K562 (cell line): ENCODE measurements around the gene TTC23L. TPM values are rescaled to one million over a fixed set of nuclear protein-coding genes. Genes with fewer than 3 reads are reported as not detected.

Experiments
- ARID1B ChIP-seq: fragments of 450-650 bp; IDR thresholded peaks from 2 replicates; pipeline ENCODE4 v1.6.1; 2016; ENCODE audit warnings: antibody characterized with exemption, mild to moderate bottlenecking, inconsistent platforms
- C11orf30 ChIP-seq: fragments of 450-650 bp; IDR thresholded peaks from 2 replicates; pipeline ENCODE4 v1.6.1; 2016; ENCODE audit warnings: low read depth, mild to moderate bottlenecking
- RB1 ChIP-seq: fragments of 450-650 bp; IDR thresholded peaks from 2 replicates; pipeline ENCODE4 v1.6.1; 2017; ENCODE audit warnings: low read depth, mild to moderate bottlenecking
- ZNF184 ChIP-seq: sonication (generic); formaldehyde crosslinking; IDR thresholded peaks from 2 replicates; pipeline ENCODE4 v1.5.0; 2020; ENCODE audit warnings: missing genetic modification reagents
- ZNF318 ChIP-seq, 2 experiments: fragments of 450-650 bp; IDR thresholded peaks; 2 replicates each; pipeline ENCODE4 v1.6.1; 2016; ENCODE audit warnings: mild to moderate bottlenecking in 2 of 2, borderline replicate concordance in 1 of 2, low read depth in 1 of 2, moderate library complexity in 1 of 2
- ZNF395 ChIP-seq: fragments of 200-800 bp; sonication (Bioruptor generic); IDR thresholded peaks from 2 replicates; pipeline ENCODE4 v1.6.1; 2017; ENCODE audit warnings: missing genetic modification characterization, missing compliant biosample characterization
- ZNF444 ChIP-seq: fragments of 250-450 bp; sonication (Bioruptor Pico); IDR thresholded peaks from 2 replicates; pipeline ENCODE4 v1.4.0; 2020; ENCODE audit warnings: mild to moderate bottlenecking, moderate library complexity
- polyA plus RNA-seq, 8 experiments: library from polyadenylated mRNA; depleted of rRNA in 4 of 8; stranded (reverse) in 5 of 8; unstranded in 3 of 8; fragments of >200 nt; fragmentation: Nextera tagmentation in 2 of 8; fragmentation: Illumina TruSeq in 1 of 8; extraction: Ambion mirVana in 2 of 8; extraction: Trizol in 1 of 8; gene quantifications; 2 replicates each; pipeline versions ENCODE4 v1.2.1 to v1.2.3, GENCODE V29; 2011 to 2014; ENCODE audit warnings: inconsistent platforms in 1 of 8, missing spikeins in 1 of 8
- total RNA-seq, 7 experiments: library from RNA; depleted of rRNA in 6 of 7; stranded (reverse); fragments of >200 nt in 6 of 7; fragmentation: Illumina TruSeq in 2 of 7; extraction: Trizol in 2 of 7; gene quantifications; 2 replicates each; pipeline versions ENCODE4 v1.2.1 to v1.2.3, GENCODE V29; 2011 to 2021; ENCODE audit warnings: low replicate concordance in 1 of 7
- TF ChIP-seq, protein P1 (sequence below), 2 experiments: IDR thresholded peaks; 2 replicates each; pipeline ENCODE4 v1.6.1; 2011; ENCODE audit warnings: borderline replicate concordance in 1 of 2, control low read depth in 1 of 2, low read depth in 1 of 2, low read length in 1 of 2, mild to moderate bottlenecking in 1 of 2, mixed read lengths in 1 of 2, moderate library complexity in 1 of 2; ENCODE audit not compliant: insufficient read depth in 1 of 2, insufficient read length in 1 of 2, poor library complexity in 1 of 2, severe bottlenecking in 1 of 2; ENCODE audit errors: extremely low read depth in 1 of 2
- TF ChIP-seq, protein P2 (sequence below): sonication (generic); formaldehyde crosslinking; IDR thresholded peaks from 2 replicates; pipeline ENCODE4 v1.8.0; 2022; ENCODE audit warnings: missing genetic modification reagents, mild to moderate bottlenecking, borderline replicate concordance

The TTC23L gene
- total and polyA plus RNA-seq, 9 of the 15 experiments (the other 6 are each of a cell fraction or from before 2014, with no cell fraction given), result 0.03 to 0.32 (median 0.14) TPM; not detected in 2

- no peak for TF ChIP-seq ZNF318 (IDR thresholded peaks at IDR 0.05; ENCODE audit: borderline replicate concordance in 1 of 2, low read depth in 1 of 2)
- TF ChIP-seq RB1, result peak; percentile 52; the same call in 1 of the 2 replicates
- TF ChIP-seq, protein P1, sequence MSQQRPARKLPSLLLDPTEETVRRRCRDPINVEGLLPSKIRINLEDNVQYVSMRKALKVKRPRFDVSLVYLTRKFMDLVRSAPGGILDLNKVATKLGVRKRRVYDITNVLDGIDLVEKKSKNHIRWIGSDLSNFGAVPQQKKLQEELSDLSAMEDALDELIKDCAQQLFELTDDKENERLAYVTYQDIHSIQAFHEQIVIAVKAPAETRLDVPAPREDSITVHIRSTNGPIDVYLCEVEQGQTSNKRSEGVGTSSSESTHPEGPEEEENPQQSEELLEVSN (IDR thresholded peaks at IDR 0.05; ENCODE audit: borderline replicate concordance in 1 of 2, extremely low read depth in 1 of 2, insufficient read depth in 1 of 2, insufficient read length in 1 of 2, low read depth in 1 of 2, low read length in 1 of 2, poor library complexity in 1 of 2, severe bottlenecking in 1 of 2), result peak in 1 of 2 experiments; percentile 55
- TF ChIP-seq, protein P2, sequence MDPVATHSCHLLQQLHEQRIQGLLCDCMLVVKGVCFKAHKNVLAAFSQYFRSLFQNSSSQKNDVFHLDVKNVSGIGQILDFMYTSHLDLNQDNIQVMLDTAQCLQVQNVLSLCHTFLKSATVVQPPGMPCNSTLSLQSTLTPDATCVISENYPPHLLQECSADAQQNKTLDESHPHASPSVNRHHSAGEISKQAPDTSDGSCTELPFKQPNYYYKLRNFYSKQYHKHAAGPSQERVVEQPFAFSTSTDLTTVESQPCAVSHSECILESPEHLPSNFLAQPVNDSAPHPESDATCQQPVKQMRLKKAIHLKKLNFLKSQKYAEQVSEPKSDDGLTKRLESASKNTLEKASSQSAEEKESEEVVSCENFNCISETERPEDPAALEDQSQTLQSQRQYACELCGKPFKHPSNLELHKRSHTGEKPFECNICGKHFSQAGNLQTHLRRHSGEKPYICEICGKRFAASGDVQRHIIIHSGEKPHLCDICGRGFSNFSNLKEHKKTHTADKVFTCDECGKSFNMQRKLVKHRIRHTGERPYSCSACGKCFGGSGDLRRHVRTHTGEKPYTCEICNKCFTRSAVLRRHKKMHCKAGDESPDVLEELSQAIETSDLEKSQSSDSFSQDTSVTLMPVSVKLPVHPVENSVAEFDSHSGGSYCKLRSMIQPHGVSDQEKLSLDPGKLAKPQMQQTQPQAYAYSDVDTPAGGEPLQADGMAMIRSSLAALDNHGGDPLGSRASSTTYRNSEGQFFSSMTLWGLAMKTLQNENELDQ (CRISPR knock-in tag), result no peak
- no peak for TF ChIP-seq C11orf30
- peak; percentile 35; the same call in 1 of the 2 replicates for TF ChIP-seq ARID1B
- no peak for TF ChIP-seq ZNF184 (CRISPR knock-in tag)
- 0 out of 2 replicates have a peak, but pooled peaks have one; percentile 52 for TF ChIP-seq ZNF395 (CRISPR knock-in tag)
- no peak for TF ChIP-seq ZNF444 (CRISPR knock-in tag)
These were observed 90.3 kb downstream of the TTC23L start, which contains the start of gene DNAJC21 (continued) for GRCh38 chr5:34929134-34929719.
